Fibroblast of the aortic adventitia (primary cell): ENCODE measurements around the gene SYT7. TPM values are rescaled to one million over a fixed set of nuclear protein-coding genes. Genes with fewer than 3 reads are reported as not detected.

Experiments
- DNase-seq: peaks from one replicate; pipeline ENCODE4 v3.0.0-alpha.2; 2010; ENCODE audit warnings: low read depth
- H3K4me3 ChIP-seq: 2 replicates; pipeline ENCODE4 v1.5.1; 2011; ENCODE audit warnings: low read depth, mild to moderate bottlenecking, control low read depth, low read length, moderate library complexity
- total RNA-seq: library from RNA; depleted of rRNA; stranded (reverse); fragments of >200 nt; gene quantifications from 2 replicates; pipeline ENCODE4 v1.2.3, GENCODE V29; 2012; ENCODE audit warnings: low replicate concordance
- TF ChIP-seq, protein P1 (sequence below): IDR thresholded peaks from 2 replicates; pipeline ENCODE4 v1.5.1; 2011; ENCODE audit warnings: mild to moderate bottlenecking, low read length, control low read depth, inconsistent platforms; ENCODE audit not compliant: insufficient read depth

The SYT7 gene
- total RNA-seq, 1 donor = 112 TPM

DNA sequence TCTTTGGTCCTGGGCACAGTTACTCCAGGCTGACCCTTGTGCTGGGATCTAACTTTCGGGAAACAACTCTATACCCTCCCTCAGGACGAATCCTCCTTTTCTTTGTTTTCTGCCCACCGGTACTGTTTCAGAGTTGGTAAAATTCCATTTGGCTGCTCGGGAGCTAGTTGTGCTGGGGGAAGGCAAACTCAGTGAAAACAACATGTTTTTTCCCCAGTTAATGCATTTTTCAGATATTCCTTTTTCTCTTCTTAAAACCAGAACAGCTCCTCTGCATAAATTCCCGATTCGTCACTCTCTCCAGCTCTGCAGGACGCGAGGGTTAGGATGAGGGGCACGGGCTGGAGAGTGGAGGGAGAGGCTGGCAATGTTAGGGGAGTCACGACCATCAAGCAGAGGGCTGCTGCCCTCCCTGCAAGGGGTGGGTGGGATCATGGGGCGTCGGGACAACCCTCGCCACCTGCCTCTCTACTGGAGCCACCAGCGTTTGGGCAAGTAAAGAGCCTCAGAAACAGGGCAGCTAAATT lies 41.0 kb downstream of the SYT7 start:
- TF ChIP-seq, protein P1, sequence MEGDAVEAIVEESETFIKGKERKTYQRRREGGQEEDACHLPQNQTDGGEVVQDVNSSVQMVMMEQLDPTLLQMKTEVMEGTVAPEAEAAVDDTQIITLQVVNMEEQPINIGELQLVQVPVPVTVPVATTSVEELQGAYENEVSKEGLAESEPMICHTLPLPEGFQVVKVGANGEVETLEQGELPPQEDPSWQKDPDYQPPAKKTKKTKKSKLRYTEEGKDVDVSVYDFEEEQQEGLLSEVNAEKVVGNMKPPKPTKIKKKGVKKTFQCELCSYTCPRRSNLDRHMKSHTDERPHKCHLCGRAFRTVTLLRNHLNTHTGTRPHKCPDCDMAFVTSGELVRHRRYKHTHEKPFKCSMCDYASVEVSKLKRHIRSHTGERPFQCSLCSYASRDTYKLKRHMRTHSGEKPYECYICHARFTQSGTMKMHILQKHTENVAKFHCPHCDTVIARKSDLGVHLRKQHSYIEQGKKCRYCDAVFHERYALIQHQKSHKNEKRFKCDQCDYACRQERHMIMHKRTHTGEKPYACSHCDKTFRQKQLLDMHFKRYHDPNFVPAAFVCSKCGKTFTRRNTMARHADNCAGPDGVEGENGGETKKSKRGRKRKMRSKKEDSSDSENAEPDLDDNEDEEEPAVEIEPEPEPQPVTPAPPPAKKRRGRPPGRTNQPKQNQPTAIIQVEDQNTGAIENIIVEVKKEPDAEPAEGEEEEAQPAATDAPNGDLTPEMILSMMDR = no peak
- no peak overlapping the region for H3K4me3 ChIP-seq
- DNase-seq = peak; percentile 27

DNA sequence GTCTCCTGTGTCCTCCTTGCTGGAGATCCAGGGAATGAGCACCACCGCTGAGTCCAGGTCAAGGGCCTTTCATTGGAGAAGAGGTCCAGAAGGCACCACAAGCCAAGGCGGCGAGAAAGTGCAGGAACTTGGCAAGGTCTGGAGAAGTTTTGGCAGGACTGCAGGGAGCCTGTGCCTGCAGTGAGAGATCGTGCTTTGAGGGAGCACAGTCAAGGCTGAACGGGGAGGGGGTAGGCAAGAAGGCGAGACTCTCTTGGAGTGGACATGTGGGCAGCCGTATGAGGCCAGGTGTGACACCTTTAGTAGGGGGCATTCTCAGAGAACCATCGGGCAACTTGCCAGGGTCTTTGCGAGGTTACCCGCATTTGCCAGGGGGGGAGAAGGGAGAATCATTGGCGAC lies 41.9 kb downstream of the SYT7 start:
- DNase-seq = peak; percentile 55
- H3K4me3 ChIP-seq = no peak overlapping the region
- TF ChIP-seq, protein P1 = no peak

DNA sequence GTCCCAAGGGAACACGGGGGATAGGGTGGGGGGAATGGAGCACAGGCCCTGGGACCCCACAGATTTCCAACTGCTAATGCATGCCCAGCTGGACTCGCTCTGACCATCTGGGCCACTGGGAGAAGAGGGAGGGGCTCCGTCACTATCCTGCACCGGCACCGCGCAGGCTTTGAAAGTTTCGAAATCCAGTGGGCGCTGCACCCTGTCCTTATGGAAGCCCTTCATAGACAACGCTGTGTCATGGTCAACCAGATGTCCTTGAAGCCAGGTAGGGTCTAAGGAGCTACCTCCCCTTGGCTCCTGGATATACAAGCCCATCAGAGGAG lies 42.3 kb downstream of the SYT7 start:
- DNase-seq = no peak
- no peak overlapping the region for H3K4me3 ChIP-seq
- TF ChIP-seq, protein P1 = no peak

DNA sequence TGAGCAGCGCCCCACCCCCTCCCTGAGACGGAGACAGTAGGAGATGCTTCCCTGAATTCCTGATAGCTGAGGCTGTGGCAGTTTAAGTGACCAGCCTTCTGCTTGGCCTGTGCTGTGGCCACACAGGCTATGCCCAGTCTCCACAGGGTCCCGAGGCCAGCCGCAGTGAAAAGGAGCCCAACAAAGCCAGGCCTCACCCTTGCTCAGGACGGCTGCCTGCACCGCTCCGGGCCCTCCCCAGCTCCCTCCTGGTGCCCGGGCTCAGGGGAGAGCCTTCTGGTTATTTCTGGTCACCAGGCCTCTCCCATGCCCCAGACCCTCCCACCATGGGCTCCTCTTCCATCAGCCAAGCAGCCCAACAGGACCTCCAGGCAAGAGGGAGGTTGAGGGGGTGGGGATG lies 43.5 kb downstream of the SYT7 start:
- TF ChIP-seq, protein P1 = no peak
- no peak overlapping the region for H3K4me3 ChIP-seq
- DNase-seq = no peak

DNA sequence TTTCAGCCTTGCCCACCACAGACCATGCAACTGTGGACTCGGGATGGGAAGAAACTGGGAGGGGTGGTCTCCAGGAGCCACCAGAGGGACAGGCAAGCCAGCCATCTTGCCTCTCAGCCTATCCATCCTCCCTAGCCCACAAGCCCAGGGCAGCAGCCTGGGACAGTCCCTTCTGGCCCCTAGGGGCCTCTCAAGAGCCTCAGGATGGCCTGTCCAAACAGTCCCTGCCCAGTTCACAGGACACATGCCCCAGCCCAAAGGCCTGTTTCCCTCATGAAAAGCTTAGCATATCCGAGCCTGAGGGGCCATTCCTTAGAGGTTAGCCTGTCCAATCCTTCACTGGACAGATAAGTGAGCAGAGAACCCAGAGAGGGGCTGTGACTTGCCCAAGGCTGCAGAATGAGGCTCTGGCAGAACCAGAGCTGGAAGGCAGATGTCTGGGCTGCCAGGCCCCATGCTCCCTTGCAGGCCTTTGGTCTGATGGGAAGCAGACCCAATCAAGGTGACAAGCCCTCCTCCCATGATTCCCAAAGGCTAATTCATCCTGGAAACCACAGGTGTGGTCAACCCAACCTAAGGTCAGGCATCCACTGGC lies 44.1 kb downstream of the SYT7 start:
- TF ChIP-seq, protein P1 = no peak
- H3K4me3 ChIP-seq = no peak overlapping the region
- DNase-seq = no peak

DNA sequence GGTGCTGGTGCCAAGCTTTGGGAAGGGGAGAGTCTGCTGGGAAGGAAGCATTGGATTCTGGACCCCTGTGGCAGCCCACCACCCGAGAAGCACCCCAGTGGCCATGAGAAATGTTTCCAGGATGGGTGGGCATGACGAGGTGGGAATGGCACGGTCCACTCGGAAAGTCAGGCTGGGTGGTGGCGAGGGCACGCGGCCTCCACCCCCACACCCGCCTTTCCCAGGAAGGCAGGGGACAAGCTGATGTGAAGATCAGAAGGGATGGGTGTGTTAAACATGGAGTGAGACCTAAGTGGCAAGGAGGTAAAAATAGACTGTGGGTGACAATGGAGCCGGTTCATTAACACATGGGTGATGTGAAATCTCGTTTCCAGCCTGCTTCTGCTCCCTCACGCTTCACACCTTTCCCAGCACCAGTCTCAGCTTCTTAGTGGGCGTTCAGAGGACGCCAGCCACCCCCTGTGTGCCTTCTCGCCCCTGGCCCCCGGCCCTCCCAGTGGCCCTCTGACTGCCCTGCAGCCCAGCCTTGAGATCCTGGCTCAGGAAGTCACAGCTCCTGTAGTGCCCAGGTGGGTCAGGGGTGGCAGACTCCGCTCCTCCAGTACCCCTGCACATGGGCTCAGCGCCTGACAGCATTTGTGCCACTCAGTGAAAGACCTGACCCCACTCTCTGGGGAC lies 44.7 kb downstream of the SYT7 start:
- no peak for DNase-seq
- no peak overlapping the region for H3K4me3 ChIP-seq
- TF ChIP-seq, protein P1 = no peak
